ENCODE data around the gene RYR2. TPM values are rescaled to one million over a fixed set of nuclear protein-coding genes. Genes with fewer than 3 reads are reported as not detected.
"Not testable (repeated sequence)": the region's sequence is repeated elsewhere in the genome, so short reads cannot be mapped to it uniquely, and the experiment has no call there.

RYR2 gene
- total and polyA plus RNA-seq, 9 of the 15 experiments (the other 6 are each of a cell fraction or from before 2014, with no cell fraction given) = 0.03 to 0.42 (median 0.14) TPM

- TF ChIP-seq, protein P1, sequence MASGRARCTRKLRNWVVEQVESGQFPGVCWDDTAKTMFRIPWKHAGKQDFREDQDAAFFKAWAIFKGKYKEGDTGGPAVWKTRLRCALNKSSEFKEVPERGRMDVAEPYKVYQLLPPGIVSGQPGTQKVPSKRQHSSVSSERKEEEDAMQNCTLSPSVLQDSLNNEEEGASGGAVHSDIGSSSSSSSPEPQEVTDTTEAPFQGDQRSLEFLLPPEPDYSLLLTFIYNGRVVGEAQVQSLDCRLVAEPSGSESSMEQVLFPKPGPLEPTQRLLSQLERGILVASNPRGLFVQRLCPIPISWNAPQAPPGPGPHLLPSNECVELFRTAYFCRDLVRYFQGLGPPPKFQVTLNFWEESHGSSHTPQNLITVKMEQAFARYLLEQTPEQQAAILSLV (tag; IDR thresholded peaks at IDR 0.05) = no peak
These were observed 325.8 kb downstream of the RYR2 start (continued) for GRCh38 chr1:237367758-237368157.

DNA sequence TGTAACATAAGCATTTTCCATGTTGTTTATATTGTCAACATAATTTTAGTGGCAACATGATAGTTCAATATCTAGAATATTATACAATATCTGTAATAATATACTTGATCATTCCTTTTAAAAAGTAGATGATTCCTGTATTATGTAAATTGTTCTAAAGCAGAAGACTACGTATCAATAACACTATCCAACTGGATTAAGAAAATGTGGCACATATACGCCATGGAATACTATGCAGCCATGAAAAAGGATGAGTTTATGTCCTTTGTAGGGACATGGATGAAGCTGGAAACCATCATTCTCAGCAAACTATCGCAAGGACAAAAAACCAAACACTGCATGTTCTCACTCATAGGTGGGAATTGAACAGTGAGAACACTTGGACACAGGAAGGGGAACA lies 329.5 kb downstream of the RYR2 start:
- BruUV-seq (replicated peaks); H3K36me3 ChIP-seq (ENCODE audit: control insufficient read depth, insufficient read depth, low read length); H2AFZ ChIP-seq (ENCODE audit: low read depth, low read length); H3K9me3 ChIP-seq (replicated peaks; ENCODE audit: control insufficient read depth, insufficient read depth, low read depth, low read length); H3K27me3 ChIP-seq (ENCODE audit: control insufficient read depth in 2 of 2, insufficient read depth in 2 of 2, low read length in 2 of 2); H3K79me2 ChIP-seq (ENCODE audit: control insufficient read depth, insufficient read depth, low read length); H3K4me1 ChIP-seq (replicated peaks in 1 of 2; ENCODE audit: control insufficient read depth in 2 of 2, insufficient read depth in 2 of 2, low read length in 2 of 2); FAIRE-seq; H3K9ac ChIP-seq (ENCODE audit: insufficient read depth in 1 of 2, low read depth in 2 of 2, low read length in 2 of 2); CTCF ChIA-PET (ENCODE audit: low intra/inter-chr PET ratio); POLR2A ChIA-PET; DNase-seq (ENCODE audit: extremely low read depth in 1 of 4, low spot score in 3 of 4); H3K27ac ChIP-seq (ENCODE audit: extremely low read depth, low read depth, low read length); H3K4me3 ChIP-seq; ATAC-seq; H4K20me1 ChIP-seq (replicated peaks; ENCODE audit: control insufficient read depth, insufficient read depth, low read length); H3K9me1 ChIP-seq (ENCODE audit: control insufficient read depth, insufficient read depth, low read length); H3K4me2 ChIP-seq (ENCODE audit: insufficient read depth, low read length); in situ Hi-C loops (cut with MboI): not testable (repeated sequence)
- WGBS (ENCODE audit: insufficient coverage, low coverage, missing lambda C conversion rate) = 6% methylated on average over 2 of the region's 3 CpGs
- TF ChIP-seq ZNF146 (CRISPR knock-in tag; IDR thresholded peaks at IDR 0.05; ENCODE audit: unreplicated experiment) (peak; percentile 82), RBM25 (IDR thresholded peaks at IDR 0.05; ENCODE audit: low read depth, low read length, severe bottlenecking) (peak; percentile 46)
- intact Hi-C loops (cut with micrococcal nuclease) = loop anchor here (5.0 kb wide), 1 partner anchor 494 kb away; no protein-coding TSS in a partner anchor
